Stimulated activated CD8-positive, alpha-beta memory T cell treated with anti-CD3 and anti-CD28 coated beads, Interleukin-15, amount 100 ng/mL, for 48 hours (primary cell): Measurements from ENCODE around the gene PIAS4.
"Not testable (repeated sequence)": the region's sequence is repeated elsewhere in the genome, so short reads cannot be mapped to it uniquely, and the experiment has no call there.

Experiments
- DNase-seq, 2 donors: peaks; one replicate each; pipeline ENCODE4 v3.0.0-alpha.2; 2020; ENCODE audit warnings: low read depth in 2 of 2

The PIAS4 gene

GRCh38 chr19:3990815-3991117 is 16.8 kb upstream of the PIAS4 start:
- no peak for DNase-seq

- no peak for DNase-seq
Observed at GRCh38 chr19:3995607-3996006, 11.9 kb upstream of the PIAS4 start.

- not testable (repeated sequence) for DNase-seq
Observed at GRCh38 chr19:3998667-3999412, 8.7 kb upstream of the PIAS4 start.

GRCh38 chr19:4000798-4001197 is 6.7 kb upstream of the PIAS4 start:
- not testable (repeated sequence) for DNase-seq

- not testable (repeated sequence) for DNase-seq
Observed at GRCh38 chr19:4005436-4005835, 2.1 kb upstream of the PIAS4 start.

- no peak for DNase-seq
Observed at GRCh38 chr19:4007836-4008539, 452 bp downstream of the PIAS4 start.

GRCh38 chr19:4009990-4010807 is 2.7 kb downstream of the PIAS4 start:
- no peak for DNase-seq

- no peak for DNase-seq
Observed at GRCh38 chr19:4010808-4011110, 3.2 kb downstream of the PIAS4 start.

- not testable (repeated sequence) for DNase-seq
Observed at GRCh38 chr19:4011430-4011829, 3.9 kb downstream of the PIAS4 start.

GRCh38 chr19:4012092-4012974 is 4.8 kb downstream of the PIAS4 start:
- no peak for DNase-seq

GRCh38 chr19:4012975-4013634 is 5.6 kb downstream of the PIAS4 start:
- DNase-seq = no peak

GRCh38 chr19:4013886-4014540 is 6.5 kb downstream of the PIAS4 start:
- DNase-seq = no peak

- DNase-seq = peak in 1 of 2 donors; percentile 14
Observed at GRCh38 chr19:4014541-4015491, 7.3 kb downstream of the PIAS4 start.

- DNase-seq = no peak
Observed at GRCh38 chr19:4015705-4016402, 8.3 kb downstream of the PIAS4 start.

GRCh38 chr19:4016486-4016885 is 8.9 kb downstream of the PIAS4 start:
- DNase-seq = no peak

GRCh38 chr19:4016903-4017638 is 9.5 kb downstream of the PIAS4 start:
- DNase-seq = no peak

GRCh38 chr19:4018140-4018613 is 10.6 kb downstream of the PIAS4 start:
- DNase-seq = no peak
